SK-N-SH (cell line): ENCODE data around the gene KRCC1. TPM values are rescaled to one million over a fixed set of nuclear protein-coding genes. Genes with fewer than 3 reads are reported as not detected.

Experiments
- CTCF ChIA-PET: fragments of 300-600, 350-600 bp; formaldehyde crosslinking; extraction: SDS; loops from one replicate; lab custom pipeline; 2021; lab: Yijun Ruan, JAX
- POLR2A ChIA-PET: fragments of 350-600 bp; sonication (Branson Sonifier 250); formaldehyde crosslinking; extraction: SDS; loops from one replicate; lab custom pipeline; 2020; ENCODE audit warnings: antibody characterized with exemption, inconsistent platforms; lab: Yijun Ruan, JAX
- DNase-seq: peaks from one replicate; pipeline ENCODE4 v3.0.0; 2012
- H2AFZ ChIP-seq: fragments of 200-600 bp; sonication (generic); 2 replicates; pipeline ENCODE4 v1.8.1; 2016; ENCODE audit warnings: antibody characterized with exemption, mild to moderate bottlenecking, low read depth
- H3F3A ChIP-seq: fragments of 200-600 bp; sonication (generic); replicated peaks from 2 replicates; pipeline ENCODE3; 2016; ENCODE audit warnings: antibody characterized with exemption, mild to moderate bottlenecking; ENCODE audit not compliant: insufficient read depth
- H3K27ac ChIP-seq, 2 experiments: fragments of 200-500 bp in 1 of 2; fragments of 200-600 bp in 1 of 2; sonication (Bioruptor generic) in 1 of 2; sonication (generic), shearing (Covaris generic) in 1 of 2; 2 replicates each; pipeline versions ENCODE4 v1.5.1 to v1.6.1; 2014 to 2016; ENCODE audit warnings: low read depth in 2 of 2, inconsistent platforms in 1 of 2, low read length in 1 of 2, mild to moderate bottlenecking in 1 of 2, mixed read lengths in 1 of 2
- H3K27me3 ChIP-seq: fragments of 200-600 bp; sonication (generic), shearing (Covaris generic); 2 replicates; pipeline ENCODE4 v1.6.1; 2016; ENCODE audit warnings: mixed run types; ENCODE audit not compliant: insufficient read depth
- H3K36me3 ChIP-seq, 2 experiments: fragments of 200-500 bp in 1 of 2; fragments of 200-600 bp in 1 of 2; sonication (Bioruptor generic) in 1 of 2; sonication (generic) in 1 of 2; replicated peaks in 1 of 2; 2 replicates each; pipeline versions ENCODE3 to v1.5.1; 2014 to 2016; ENCODE audit warnings: low read length in 1 of 2, mild to moderate bottlenecking in 1 of 2; ENCODE audit not compliant: insufficient read depth in 2 of 2, control insufficient read depth in 1 of 2
- H3K4me1 ChIP-seq, 2 experiments: fragments of 200-500 bp in 1 of 2; fragments of 200-600 bp in 1 of 2; sonication (Bioruptor generic) in 1 of 2; sonication (generic), shearing (Covaris generic) in 1 of 2; 2 replicates each; pipeline versions ENCODE4 v1.5.1 to v1.6.1; 2014 to 2016; ENCODE audit warnings: low read depth in 1 of 2, low read length in 1 of 2, mixed run types in 1 of 2; ENCODE audit not compliant: insufficient read depth in 2 of 2, control insufficient read depth in 1 of 2
- H3K4me2 ChIP-seq: fragments of 200-600 bp; sonication (generic), shearing (Covaris generic); 2 replicates; pipeline ENCODE4 v1.6.1; 2017; ENCODE audit warnings: mixed run types
- H3K4me3 ChIP-seq, 2 experiments: fragments of 200-500 bp in 1 of 2; fragments of 200-600 bp in 1 of 2; sonication (Bioruptor generic) in 1 of 2; sonication (generic), shearing (Covaris generic) in 1 of 2; 2 replicates each; pipeline versions ENCODE4 v1.5.1 to v1.8.1; 2014 to 2016; ENCODE audit warnings: low read depth in 2 of 2, inconsistent platforms in 1 of 2, low read length in 1 of 2, mild to moderate bottlenecking in 1 of 2, mixed read lengths in 1 of 2, moderate library complexity in 1 of 2
- H3K79me2 ChIP-seq: fragments of 200-600 bp; sonication (generic); 2 replicates; pipeline ENCODE4 v1.8.1; 2017; ENCODE audit warnings: mild to moderate bottlenecking; ENCODE audit not compliant: insufficient read depth
- H3K9ac ChIP-seq: fragments of 200-600 bp; sonication (generic); 2 replicates; pipeline ENCODE4 v1.6.1; 2017; ENCODE audit warnings: mixed run types
- H3K9me2 ChIP-seq: fragments of 200-600 bp; sonication (generic); 2 replicates; pipeline ENCODE4 v1.6.1; 2017; ENCODE audit warnings: mixed run types
- H3K9me3 ChIP-seq: fragments of 200-600 bp; sonication (generic); 2 replicates; pipeline ENCODE4 v1.6.1; 2017; ENCODE audit warnings: mixed run types, mild to moderate bottlenecking, moderate library complexity
- H4K20me1 ChIP-seq: fragments of 200-600 bp; sonication (generic); 2 replicates; pipeline ENCODE4 v1.6.1; 2017; ENCODE audit warnings: mild to moderate bottlenecking, mixed run types; ENCODE audit not compliant: insufficient read depth
- CTCF ChIP-seq: fragments of 200-600 bp; sonication (generic); IDR thresholded peaks from 2 replicates; pipeline ENCODE4 v1.6.1; 2017; ENCODE audit warnings: antibody characterized with exemption, mild to moderate bottlenecking, moderate library complexity
- EP300 ChIP-seq, 2 experiments: IDR thresholded peaks; 2 replicates each; pipeline versions ENCODE4 v1.4.0 to v1.6.1; 2012; ENCODE audit warnings: borderline replicate concordance in 1 of 2, low read depth in 1 of 2, low read length in 1 of 2
- FOXM1 ChIP-seq: IDR thresholded peaks from 2 replicates; pipeline ENCODE4 v1.4.0; 2012; ENCODE audit warnings: low read depth, mild to moderate bottlenecking
- GABPA ChIP-seq: IDR thresholded peaks from 2 replicates; pipeline ENCODE4 v1.4.0; 2012; ENCODE audit warnings: low read depth, mild to moderate bottlenecking
- MXI1 ChIP-seq: IDR thresholded peaks from 2 replicates; pipeline ENCODE4 v1.6.1; 2012; ENCODE audit warnings: mild to moderate bottlenecking, low read depth, low read length, improper control_type of control experiment
- NRF1 ChIP-seq: IDR thresholded peaks from 2 replicates; pipeline ENCODE4 v1.6.1; 2012; ENCODE audit warnings: low read depth, mild to moderate bottlenecking, low read length
- REST ChIP-seq: IDR thresholded peaks from 2 replicates; pipeline ENCODE4 v1.6.1; 2012; ENCODE audit warnings: mild to moderate bottlenecking, low read depth, low read length, moderate library complexity
- TAF1 ChIP-seq: IDR thresholded peaks from 2 replicates; pipeline ENCODE4 v1.6.1; 2012; ENCODE audit warnings: low read depth, mild to moderate bottlenecking, low read length, moderate library complexity, borderline replicate concordance
- TCF12 ChIP-seq: IDR thresholded peaks from 2 replicates; pipeline ENCODE4 v1.4.0; 2012
- USF1 ChIP-seq: IDR thresholded peaks from 2 replicates; pipeline ENCODE4 v1.4.0; 2012; ENCODE audit warnings: low read depth, borderline replicate concordance
- YY1 ChIP-seq: IDR thresholded peaks from 2 replicates; pipeline ENCODE4 v1.4.0; 2012; ENCODE audit warnings: low read depth, mild to moderate bottlenecking
- ZBTB33 ChIP-seq: IDR thresholded peaks from 2 replicates; pipeline ENCODE4 v1.4.0; 2012; ENCODE audit warnings: low read depth, borderline replicate concordance
- WGBS: methylation state at CpG from one replicate; pipeline ENCODE4 v1.1.6; 2017; ENCODE audit warnings: low lambda C conversion rate; 5-methylcytosine and 5-hydroxymethylcytosine counted together
- polyA plus RNA-seq, 3 experiments: library from polyadenylated mRNA; depleted of rRNA; stranded (reverse); fragments of >200 nt; gene quantifications; 2 replicates each; pipeline ENCODE4 v1.2.3, GENCODE V29; 2012

The KRCC1 gene
- polyA plus RNA-seq, 1 of the 3 experiments (the other 2 are of a cell fraction) = 10.7 TPM

GRCh38 chr2:88022669-88022921 is 33.0 kb downstream of the KRCC1 start:
- no peak overlapping the region for H3K4me3 ChIP-seq
- DNase-seq = no peak
- no peaks in the 10 kb centered on the region for H3K9me3 ChIP-seq
- no peak overlapping the region for H3K27ac ChIP-seq
- ChIA-PET CTCF (no interaction called here), POLR2A (no interaction called here)
- H3K36me3 ChIP-seq = peaks cover 9 to 10% of the 10 kb centered on the region in 2 experiments
- H3K4me2 ChIP-seq = no peak overlapping the region
- 100% methylated on average over 5 of the region's 5 CpGs for WGBS
- H4K20me1 ChIP-seq = no peaks in the 10 kb centered on the region
- H3K9ac ChIP-seq = no peak overlapping the region
- H3K4me1 ChIP-seq = peaks cover 0 to under 1% of the 10 kb centered on the region in 2 experiments; a peak in 1 of 4 replicates
- H3K9me2 ChIP-seq = no peaks in the 10 kb centered on the region
- H3K27me3 ChIP-seq = no peaks in the 10 kb centered on the region
- no peak overlapping the region for H2AFZ ChIP-seq
- TF ChIP-seq FOXM1 (no peak), YY1 (no peak), CTCF (no peak), REST (no peak), TAF1 (no peak), GABPA (no peak), TCF12 (no peak), USF1 (no peak), MXI1 (no peak), NRF1 (no peak), EP300 (IDR thresholded peaks at IDR 0.05; ENCODE audit: borderline replicate concordance in 1 of 2, low read depth in 1 of 2, low read length in 1 of 2) (no peak), ZBTB33 (no peak)
- H3K79me2 ChIP-seq = no peaks in the 10 kb centered on the region
- H3F3A ChIP-seq = peaks cover 4% of the 10 kb centered on the region
